SK-N-SH treated with all-trans-retinoic acid at 6 μM for 48 hours (cell line): ENCODE results near the gene TCAIM.
A peak's percentile ranks its signal among the peaks of the same experiment; 100 is the strongest.
"Not testable (repeated sequence)": the region's sequence is repeated elsewhere in the genome, so short reads cannot be mapped to it uniquely, and the experiment has no call there.

ENCODE experiments used
- ATAC-seq: fragments of 200-7000 bp; cut with Tn5 transposase; 3 replicates; pipeline ENCODE4 v1.9.1; 2020; ENCODE audit warnings: mild to moderate bottlenecking, moderate library complexity
- CSDC2 ChIP-seq: fragments of 250-450 bp; sonication (Bioruptor Pico); IDR thresholded peaks from 2 replicates; pipeline ENCODE4 v1.5.0; 2020; ENCODE audit warnings: mild to moderate bottlenecking, moderate library complexity
- ESRRG ChIP-seq: fragments of 250-450 bp; sonication (Bioruptor Pico); IDR thresholded peaks from 2 replicates; pipeline ENCODE4 v1.6.1; 2021; ENCODE audit warnings: mild to moderate bottlenecking
- GLIS3 ChIP-seq: fragments of 250-450 bp; sonication (Bioruptor Pico); IDR thresholded peaks from 2 replicates; pipeline ENCODE4 v1.5.0; 2020; ENCODE audit warnings: mild to moderate bottlenecking, moderate library complexity
- ISL1 ChIP-seq: fragments of 250-450 bp; sonication (Bioruptor Pico); IDR thresholded peaks from 2 replicates; pipeline ENCODE4 v2.1.2; 2022; ENCODE audit warnings: mild to moderate bottlenecking, moderate library complexity
- OSR1 ChIP-seq: fragments of 250-450 bp; sonication (Bioruptor Pico); IDR thresholded peaks from 2 replicates; pipeline ENCODE4 v1.8.0; 2022; ENCODE audit warnings: moderate library complexity, mild to moderate bottlenecking, inconsistent platforms
- RARB ChIP-seq: fragments of 250-450 bp; sonication (Bioruptor Pico); IDR thresholded peaks from 2 replicates; pipeline ENCODE4 v1.8.0; 2021; ENCODE audit warnings: mild to moderate bottlenecking, moderate library complexity
- SNAI2 ChIP-seq: fragments of 250-450 bp; sonication (Bioruptor Pico); IDR thresholded peaks from 2 replicates; pipeline ENCODE4 v1.5.0; 2020; ENCODE audit warnings: mild to moderate bottlenecking, moderate library complexity
- TCF4 ChIP-seq: fragments of 250-450 bp; sonication (Bioruptor Pico); IDR thresholded peaks from 2 replicates; pipeline ENCODE4 v1.8.0; 2021; ENCODE audit warnings: mild to moderate bottlenecking, moderate library complexity, borderline replicate concordance
- TOX ChIP-seq: fragments of 250-450 bp; sonication (Bioruptor Pico); IDR thresholded peaks from 2 replicates; pipeline ENCODE4 v1.8.0; 2021; ENCODE audit warnings: mild to moderate bottlenecking, moderate library complexity, borderline replicate concordance
- ZC3H10 ChIP-seq: fragments of 250-450 bp; sonication (Bioruptor Pico); IDR thresholded peaks from 2 replicates; pipeline ENCODE4 v1.5.1; 2021; ENCODE audit warnings: mild to moderate bottlenecking, moderate library complexity
- ZFP3 ChIP-seq: fragments of 250-450 bp; sonication (Bioruptor Pico); IDR thresholded peaks from 2 replicates; pipeline ENCODE4 v1.5.0; 2020; ENCODE audit warnings: mild to moderate bottlenecking, moderate library complexity
- ZFP30 ChIP-seq: fragments of 450-650 bp; formaldehyde crosslinking; IDR thresholded peaks from 2 replicates; pipeline ENCODE4 v1.5.0; 2022; ENCODE audit warnings: mild to moderate bottlenecking, moderate library complexity
- ZNF565 ChIP-seq: fragments of 450-650 bp; formaldehyde crosslinking; conservative IDR thresholded peaks from 2 replicates; pipeline ENCODE4 v1.5.0; 2020; ENCODE audit warnings: low read depth, mild to moderate bottlenecking, moderate library complexity
- ZNF8 ChIP-seq: fragments of 450-650 bp; formaldehyde crosslinking; IDR thresholded peaks from 2 replicates; pipeline ENCODE4 v1.5.0; 2020; ENCODE audit warnings: mild to moderate bottlenecking, moderate library complexity
- TF ChIP-seq, protein P1 (sequence below): fragments of 250-450 bp; sonication (Bioruptor Pico); IDR thresholded peaks from 2 replicates; pipeline ENCODE4 v1.8.0; 2020; ENCODE audit warnings: mild to moderate bottlenecking, moderate library complexity, borderline replicate concordance
- TF ChIP-seq, protein P2 (sequence below): fragments of 250-450 bp; sonication (Bioruptor Pico); IDR thresholded peaks from 2 replicates; pipeline ENCODE4 v1.5.1; 2020; ENCODE audit warnings: low read depth, mild to moderate bottlenecking, moderate library complexity
- TF ChIP-seq, protein P3 (sequence below): fragments of 250-450 bp; sonication (Bioruptor Pico); IDR thresholded peaks from 2 replicates; pipeline ENCODE4 v1.5.1; 2021; ENCODE audit warnings: mild to moderate bottlenecking, moderate library complexity
- TF ChIP-seq, protein P4 (sequence below): fragments of 250-450 bp; sonication (Bioruptor Pico); IDR thresholded peaks from 2 replicates; pipeline ENCODE4 v1.8.0; 2021; ENCODE audit warnings: low read depth, mild to moderate bottlenecking, moderate library complexity, borderline replicate concordance

The TCAIM gene

DNA sequence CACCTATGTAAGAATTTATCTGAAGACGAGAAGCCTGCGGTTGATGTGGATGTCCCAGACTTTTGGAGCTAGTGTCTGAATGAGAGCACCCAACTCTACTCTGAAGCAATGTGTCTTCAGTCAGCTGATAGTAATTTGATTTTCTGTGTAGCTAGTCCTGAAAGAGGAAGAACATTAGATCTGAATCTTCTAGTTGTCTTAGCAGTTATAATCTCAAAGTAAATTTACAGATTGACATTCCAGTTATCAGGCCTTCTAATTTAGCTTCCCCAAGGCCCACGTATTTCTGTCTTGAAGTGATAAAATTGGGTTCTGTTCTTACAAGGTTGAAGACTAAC is 1.5 kb downstream of the TCAIM start (continued):
- TF ChIP-seq CSDC2 (CRISPR knock-in tag) (no peak), RARB (CRISPR knock-in tag) (no peak), ZFP3 (CRISPR knock-in tag) (no peak)

DNA sequence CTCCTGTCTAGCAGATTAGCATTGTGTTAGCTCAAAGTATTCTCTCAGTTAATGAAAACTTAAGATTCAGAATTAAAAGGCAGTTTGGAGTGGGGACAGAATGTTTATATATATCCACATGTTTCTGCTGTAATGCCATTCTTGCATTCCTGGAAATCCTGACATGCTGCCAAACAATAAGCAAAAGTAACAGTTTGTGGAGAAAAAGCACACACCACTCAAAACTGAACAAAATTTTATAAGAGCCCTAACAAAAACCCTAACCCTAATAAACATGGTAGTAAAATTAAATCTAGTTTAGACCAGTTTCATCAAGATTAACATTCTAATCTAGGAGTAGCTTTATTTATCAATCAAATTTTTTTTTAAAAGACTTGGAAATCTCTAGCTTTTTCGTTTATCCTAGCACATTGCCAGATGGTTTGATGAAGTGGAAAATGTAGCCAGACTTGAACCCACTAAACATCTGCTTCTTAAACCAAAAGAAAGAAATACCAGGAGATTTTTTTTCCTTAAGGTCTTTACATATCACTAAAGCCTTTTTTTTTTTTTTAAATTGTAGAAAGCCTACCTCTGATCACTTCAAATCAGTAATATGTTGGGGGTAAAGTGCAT is 3.7 kb downstream of the TCAIM start:
- ATAC-seq, result no peak
- peak; percentile 51 for TF ChIP-seq ISL1 (CRISPR knock-in tag)
- TF ChIP-seq TCF4 (CRISPR knock-in tag), result no peak

DNA sequence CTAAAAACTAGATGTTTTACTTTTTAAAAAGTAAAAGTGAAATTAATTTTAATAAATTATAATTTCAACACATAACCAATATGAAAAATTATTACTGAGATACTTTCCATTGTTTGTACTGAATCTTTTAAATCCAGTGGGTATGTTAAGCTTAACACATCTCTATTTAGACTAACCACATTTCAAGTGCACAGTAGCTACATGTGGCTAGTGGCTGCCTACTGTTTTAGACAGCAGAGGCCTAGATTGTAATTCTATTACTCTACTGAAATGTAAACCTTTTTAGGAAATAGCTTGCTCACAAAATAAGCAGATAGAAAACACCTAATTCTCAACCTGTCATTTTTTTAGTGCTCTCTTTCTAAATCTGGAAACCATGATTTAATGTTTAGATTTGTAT is 4.9 kb downstream of the TCAIM start:
- TF ChIP-seq, protein P1, sequence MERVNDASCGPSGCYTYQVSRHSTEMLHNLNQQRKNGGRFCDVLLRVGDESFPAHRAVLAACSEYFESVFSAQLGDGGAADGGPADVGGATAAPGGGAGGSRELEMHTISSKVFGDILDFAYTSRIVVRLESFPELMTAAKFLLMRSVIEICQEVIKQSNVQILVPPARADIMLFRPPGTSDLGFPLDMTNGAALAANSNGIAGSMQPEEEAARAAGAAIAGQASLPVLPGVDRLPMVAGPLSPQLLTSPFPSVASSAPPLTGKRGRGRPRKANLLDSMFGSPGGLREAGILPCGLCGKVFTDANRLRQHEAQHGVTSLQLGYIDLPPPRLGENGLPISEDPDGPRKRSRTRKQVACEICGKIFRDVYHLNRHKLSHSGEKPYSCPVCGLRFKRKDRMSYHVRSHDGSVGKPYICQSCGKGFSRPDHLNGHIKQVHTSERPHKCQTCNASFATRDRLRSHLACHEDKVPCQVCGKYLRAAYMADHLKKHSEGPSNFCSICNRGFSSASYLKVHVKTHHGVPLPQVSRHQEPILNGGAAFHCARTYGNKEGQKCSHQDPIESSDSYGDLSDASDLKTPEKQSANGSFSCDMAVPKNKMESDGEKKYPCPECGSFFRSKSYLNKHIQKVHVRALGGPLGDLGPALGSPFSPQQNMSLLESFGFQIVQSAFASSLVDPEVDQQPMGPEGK (CRISPR knock-in tag), result no peak
- TF ChIP-seq TCF4 (CRISPR knock-in tag), result no peak
- TF ChIP-seq ZFP30, result no peak
- no peak for TF ChIP-seq SNAI2 (CRISPR knock-in tag)
- TF ChIP-seq ISL1 (CRISPR knock-in tag), result no peak
- TF ChIP-seq ZNF8 (CRISPR knock-in tag), result no peak
- TF ChIP-seq OSR1 (CRISPR knock-in tag), result no peak
- ATAC-seq, result no peak

DNA sequence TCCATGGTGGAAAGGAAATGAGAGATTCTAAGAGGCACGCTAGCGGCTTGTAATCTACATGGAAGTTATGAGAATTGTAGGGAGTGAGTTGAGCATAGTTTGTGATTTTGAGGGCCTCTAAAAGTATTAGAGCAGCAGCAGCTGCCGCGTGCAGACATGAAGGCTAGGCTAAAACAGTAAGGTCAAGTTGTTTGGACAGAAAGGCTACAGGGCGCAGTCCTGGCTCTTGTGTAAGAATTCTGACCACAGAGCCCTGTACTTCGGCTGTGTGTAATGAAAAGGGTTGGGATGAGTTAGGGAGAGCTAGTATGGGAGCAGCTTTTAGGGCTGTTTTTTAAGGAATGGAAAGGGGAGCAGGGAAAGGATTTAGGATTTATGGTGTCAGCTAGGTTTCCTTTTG is 8.0 kb downstream of the TCAIM start:
- not testable (repeated sequence) for ATAC-seq

DNA sequence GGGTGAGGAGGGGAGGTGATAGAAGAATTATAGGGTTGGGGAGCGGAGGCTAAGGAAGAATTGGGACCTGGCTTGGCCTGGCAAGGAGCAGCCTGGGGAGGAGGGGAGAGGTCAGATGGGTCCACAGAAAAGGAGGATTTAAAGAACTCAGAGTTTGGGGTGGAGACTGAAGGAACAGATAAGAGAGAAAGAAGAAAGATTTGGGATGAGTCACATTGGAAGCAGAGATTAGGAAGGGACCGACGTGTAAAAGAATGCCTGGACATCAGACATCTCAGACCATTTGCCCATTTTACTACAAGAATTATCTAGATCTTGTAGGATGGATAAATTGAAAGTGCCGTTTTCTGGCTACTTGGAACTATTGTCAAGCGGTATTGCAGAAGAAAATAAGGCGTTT is 10.4 kb downstream of the TCAIM start:
- no peak for ATAC-seq
- no peak for TF ChIP-seq ZNF8 (CRISPR knock-in tag)
- TF ChIP-seq RARB (CRISPR knock-in tag), result no peak
- TF ChIP-seq, protein P2, sequence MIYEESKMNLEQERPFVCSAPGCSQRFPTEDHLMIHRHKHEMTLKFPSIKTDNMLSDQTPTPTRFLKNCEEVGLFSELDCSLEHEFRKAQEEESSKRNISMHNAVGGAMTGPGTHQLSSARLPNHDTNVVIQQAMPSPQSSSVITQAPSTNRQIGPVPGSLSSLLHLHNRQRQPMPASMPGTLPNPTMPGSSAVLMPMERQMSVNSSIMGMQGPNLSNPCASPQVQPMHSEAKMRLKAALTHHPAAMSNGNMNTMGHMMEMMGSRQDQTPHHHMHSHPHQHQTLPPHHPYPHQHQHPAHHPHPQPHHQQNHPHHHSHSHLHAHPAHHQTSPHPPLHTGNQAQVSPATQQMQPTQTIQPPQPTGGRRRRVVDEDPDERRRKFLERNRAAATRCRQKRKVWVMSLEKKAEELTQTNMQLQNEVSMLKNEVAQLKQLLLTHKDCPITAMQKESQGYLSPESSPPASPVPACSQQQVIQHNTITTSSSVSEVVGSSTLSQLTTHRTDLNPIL, result no peak
- no peak for TF ChIP-seq ZFP3 (CRISPR knock-in tag)
- TF ChIP-seq, protein P3, sequence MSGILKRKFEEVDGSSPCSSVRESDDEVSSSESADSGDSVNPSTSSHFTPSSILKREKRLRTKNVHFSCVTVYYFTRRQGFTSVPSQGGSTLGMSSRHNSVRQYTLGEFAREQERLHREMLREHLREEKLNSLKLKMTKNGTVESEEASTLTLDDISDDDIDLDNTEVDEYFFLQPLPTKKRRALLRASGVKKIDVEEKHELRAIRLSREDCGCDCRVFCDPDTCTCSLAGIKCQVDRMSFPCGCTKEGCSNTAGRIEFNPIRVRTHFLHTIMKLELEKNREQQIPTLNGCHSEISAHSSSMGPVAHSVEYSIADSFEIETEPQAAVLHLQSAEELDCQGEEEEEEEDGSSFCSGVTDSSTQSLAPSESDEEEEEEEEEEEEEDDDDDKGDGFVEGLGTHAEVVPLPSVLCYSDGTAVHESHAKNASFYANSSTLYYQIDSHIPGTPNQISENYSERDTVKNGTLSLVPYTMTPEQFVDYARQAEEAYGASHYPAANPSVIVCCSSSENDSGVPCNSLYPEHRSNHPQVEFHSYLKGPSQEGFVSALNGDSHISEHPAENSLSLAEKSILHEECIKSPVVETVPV (CRISPR knock-in tag), result no peak
- TF ChIP-seq TCF4 (CRISPR knock-in tag), result no peak
- no peak for TF ChIP-seq ZNF565 (CRISPR knock-in tag)
- TF ChIP-seq, protein P4, sequence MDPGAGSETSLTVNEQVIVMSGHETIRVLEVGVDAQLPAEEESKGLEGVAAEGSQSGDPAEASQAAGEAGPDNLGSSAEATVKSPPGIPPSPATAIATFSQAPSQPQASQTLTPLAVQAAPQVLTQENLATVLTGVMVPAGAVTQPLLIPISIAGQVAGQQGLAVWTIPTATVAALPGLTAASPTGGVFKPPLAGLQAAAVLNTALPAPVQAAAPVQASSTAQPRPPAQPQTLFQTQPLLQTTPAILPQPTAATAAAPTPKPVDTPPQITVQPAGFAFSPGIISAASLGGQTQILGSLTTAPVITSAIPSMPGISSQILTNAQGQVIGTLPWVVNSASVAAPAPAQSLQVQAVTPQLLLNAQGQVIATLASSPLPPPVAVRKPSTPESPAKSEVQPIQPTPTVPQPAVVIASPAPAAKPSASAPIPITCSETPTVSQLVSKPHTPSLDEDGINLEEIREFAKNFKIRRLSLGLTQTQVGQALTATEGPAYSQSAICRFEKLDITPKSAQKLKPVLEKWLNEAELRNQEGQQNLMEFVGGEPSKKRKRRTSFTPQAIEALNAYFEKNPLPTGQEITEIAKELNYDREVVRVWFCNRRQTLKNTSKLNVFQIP (CRISPR knock-in tag), result no peak

DNA sequence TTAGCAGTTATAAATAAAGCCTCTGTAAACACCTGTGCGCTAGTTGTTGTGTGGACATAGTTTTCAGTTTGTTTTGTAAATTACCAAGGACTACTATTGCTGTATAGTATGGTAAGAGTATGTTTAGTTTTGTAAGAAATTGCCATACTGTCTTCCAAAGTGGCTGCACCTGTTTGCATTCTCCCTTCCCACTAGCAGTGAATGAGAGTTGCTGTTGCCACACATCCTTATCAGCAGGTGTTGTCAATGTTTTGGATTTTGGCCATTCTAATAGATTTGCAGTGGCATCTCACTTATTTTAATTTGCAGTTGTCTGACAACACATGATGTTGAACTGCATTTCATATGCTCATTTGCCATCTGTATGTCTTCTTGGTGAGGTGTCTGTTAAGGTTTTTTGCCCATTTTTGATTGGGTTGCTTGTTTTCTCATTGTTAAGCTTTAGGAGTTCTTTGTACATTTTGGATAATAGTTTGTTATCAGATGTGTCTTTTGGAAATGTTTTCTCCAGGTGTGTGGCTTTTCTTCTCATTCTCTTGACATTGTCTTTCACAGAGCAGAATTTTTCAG is 14.9 kb downstream of the TCAIM start:
- no peak for ATAC-seq
- no peak for TF ChIP-seq GLIS3
- no peak for TF ChIP-seq ZNF8 (CRISPR knock-in tag)
- no peak for TF ChIP-seq ESRRG (CRISPR knock-in tag)
- TF ChIP-seq, protein P1 (CRISPR knock-in tag), result no peak
- TF ChIP-seq ZC3H10 (CRISPR knock-in tag), result no peak
- TF ChIP-seq, protein P3 (CRISPR knock-in tag), result no peak
- no peak for TF ChIP-seq ZFP3 (CRISPR knock-in tag)
- TF ChIP-seq, protein P2, result no peak
- no peak for TF ChIP-seq ISL1 (CRISPR knock-in tag)
- TF ChIP-seq CSDC2 (CRISPR knock-in tag), result no peak
- TF ChIP-seq, protein P4 (CRISPR knock-in tag), result no peak
- TF ChIP-seq TOX (CRISPR knock-in tag), result no peak
- no peak for TF ChIP-seq RARB (CRISPR knock-in tag)
